Endodermal cell (in vitro differentiated cells): ENCODE results near the gene PRUNE2. TPM values are rescaled to one million over a fixed set of nuclear protein-coding genes. Genes with fewer than 3 reads are reported as not detected.
"Not testable (repeated sequence)": the region's sequence is repeated elsewhere in the genome, so short reads cannot be mapped to it uniquely, and the experiment has no call there.

ENCODE experiments used
- DNase-seq: peaks from one replicate; pipeline ENCODE4 v3.0.0-alpha.2; 2017
- H3K27ac ChIP-seq: 2 replicates; pipeline ENCODE4 v1.5.1; 2013; ENCODE audit warnings: mild to moderate bottlenecking, low read depth, low read length, moderate library complexity
- H3K27me3 ChIP-seq: 2 replicates; pipeline ENCODE4 v1.6.1; 2013; ENCODE audit warnings: mild to moderate bottlenecking, low read length, moderate library complexity; ENCODE audit not compliant: insufficient read depth, control insufficient read depth, poor library complexity, severe bottlenecking
- H3K36me3 ChIP-seq: 2 replicates; pipeline ENCODE4 v1.7.0; 2013; ENCODE audit warnings: mild to moderate bottlenecking, low read length, moderate library complexity; ENCODE audit not compliant: control insufficient read depth, insufficient read depth
- H3K4me1 ChIP-seq: one replicate; pipeline ENCODE4 v1.7.0; 2013; ENCODE audit warnings: low read length; ENCODE audit not compliant: control insufficient read depth, insufficient read depth
- H3K4me3 ChIP-seq: 2 replicates; pipeline ENCODE4 v1.5.1; 2013; ENCODE audit warnings: mild to moderate bottlenecking, low read length, moderate library complexity
- H3K9ac ChIP-seq: 2 replicates; pipeline ENCODE4 v1.6.1; 2013; ENCODE audit warnings: mild to moderate bottlenecking, low read length, moderate library complexity; ENCODE audit not compliant: poor library complexity, severe bottlenecking; ENCODE audit errors: extremely low read depth
- H3K9me3 ChIP-seq: 2 replicates; pipeline ENCODE4 v1.6.1; 2013; ENCODE audit warnings: mild to moderate bottlenecking, low read length, moderate library complexity; ENCODE audit not compliant: control insufficient read depth
- H3K27ac Mint-ChIP-seq: 2 replicates; pipeline ENCODE4 v1.8.0; 2020; ENCODE audit warnings: mixed read lengths
- H3K27me3 Mint-ChIP-seq: 2 replicates; pipeline ENCODE4 v1.8.0; 2021; ENCODE audit warnings: mild to moderate bottlenecking, mixed read lengths; ENCODE audit not compliant: insufficient read depth
- H3K36me3 Mint-ChIP-seq: 2 replicates; pipeline ENCODE4 v1.8.0; 2020; ENCODE audit warnings: low read depth, mixed read lengths
- H3K4me1 Mint-ChIP-seq: 2 replicates; pipeline ENCODE4 v1.8.0; 2020; ENCODE audit warnings: mixed read lengths
- H3K4me3 Mint-ChIP-seq: 2 replicates; pipeline ENCODE4 v1.8.0; 2020; ENCODE audit warnings: mild to moderate bottlenecking, moderate library complexity, mixed read lengths
- H3K9me3 Mint-ChIP-seq: 2 replicates; pipeline ENCODE4 v1.8.0; 2020; ENCODE audit warnings: mild to moderate bottlenecking, mixed read lengths
- WGBS, 2 experiments: methylation state at CpG; one replicate each; pipeline versions ENCODE4 v1.1.5 to v1.1.7; 2013; ENCODE audit warnings: missing lambda C conversion rate in 2 of 2, mixed read lengths in 1 of 2; ENCODE audit not compliant: insufficient coverage in 1 of 2, insufficient read length in 1 of 2; 5-methylcytosine and 5-hydroxymethylcytosine counted together
- total RNA-seq, 2 donors: library from RNA; stranded (reverse); fragmentation: NEBNext Ultra II Directional in 1 of 2; extraction: Animal tissue kit (Norgen Biotek cat#: 25700) in 1 of 2; gene quantifications; 2 replicates in 1 of 2; 3 replicates in 1 of 2; pipeline ENCODE4 v1.2.1, GENCODE V29; 2021
- TF ChIP-seq, protein P1 (sequence below): fragments of 200-600 bp; sonication (generic); conservative IDR thresholded peaks from 2 replicates; pipeline ENCODE4 v1.5.0; 2021; ENCODE audit warnings: antibody characterized with exemption, mild to moderate bottlenecking

PRUNE2 gene
- total RNA-seq, 2 donors from 2014 or later, result 4.1 to 6.8 TPM

DNA sequence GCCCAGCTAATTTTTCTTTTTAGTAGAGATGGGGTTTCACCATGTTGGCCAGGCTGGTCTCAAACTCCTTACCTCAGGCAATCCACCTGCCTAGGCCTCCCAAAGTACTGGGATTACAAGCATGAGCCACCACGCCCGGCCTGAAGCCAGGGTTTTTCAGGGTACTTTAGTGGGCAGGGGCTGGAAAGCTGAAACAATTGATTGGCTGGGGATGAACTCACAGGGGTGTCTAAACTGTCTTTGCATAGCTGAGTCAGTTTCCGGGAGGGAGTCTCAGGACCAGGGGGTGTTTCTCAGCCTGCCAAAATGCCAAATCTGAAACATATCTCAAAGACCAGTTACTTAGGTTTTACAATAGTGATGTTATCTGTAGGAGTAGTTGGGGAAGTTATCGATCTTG, 46.1 kb downstream of the PRUNE2 start:
- Histone ChIP-seq H3K9ac (no peak overlapping the region), H3K27me3 (no peaks in the 10 kb centered on the region), H3K4me3 (no peak overlapping the region), H3K27ac (no peak overlapping the region), H3K4me1 (no peaks in the 10 kb centered on the region), H3K36me3 (no peaks in the 10 kb centered on the region), H3K9me3 (no peaks in the 10 kb centered on the region)
- TF ChIP-seq, protein P1, sequence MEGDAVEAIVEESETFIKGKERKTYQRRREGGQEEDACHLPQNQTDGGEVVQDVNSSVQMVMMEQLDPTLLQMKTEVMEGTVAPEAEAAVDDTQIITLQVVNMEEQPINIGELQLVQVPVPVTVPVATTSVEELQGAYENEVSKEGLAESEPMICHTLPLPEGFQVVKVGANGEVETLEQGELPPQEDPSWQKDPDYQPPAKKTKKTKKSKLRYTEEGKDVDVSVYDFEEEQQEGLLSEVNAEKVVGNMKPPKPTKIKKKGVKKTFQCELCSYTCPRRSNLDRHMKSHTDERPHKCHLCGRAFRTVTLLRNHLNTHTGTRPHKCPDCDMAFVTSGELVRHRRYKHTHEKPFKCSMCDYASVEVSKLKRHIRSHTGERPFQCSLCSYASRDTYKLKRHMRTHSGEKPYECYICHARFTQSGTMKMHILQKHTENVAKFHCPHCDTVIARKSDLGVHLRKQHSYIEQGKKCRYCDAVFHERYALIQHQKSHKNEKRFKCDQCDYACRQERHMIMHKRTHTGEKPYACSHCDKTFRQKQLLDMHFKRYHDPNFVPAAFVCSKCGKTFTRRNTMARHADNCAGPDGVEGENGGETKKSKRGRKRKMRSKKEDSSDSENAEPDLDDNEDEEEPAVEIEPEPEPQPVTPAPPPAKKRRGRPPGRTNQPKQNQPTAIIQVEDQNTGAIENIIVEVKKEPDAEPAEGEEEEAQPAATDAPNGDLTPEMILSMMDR, result no peak
- WGBS, 2 experiments, result 87 to 91% methylated on average over 4 of the region's 4 CpGs
- Mint-ChIP-seq H3K4me1 (no peaks in the 10 kb centered on the region), H3K4me3 (no peak overlapping the region), H3K36me3 (no peaks in the 10 kb centered on the region), H3K27me3 (no peaks in the 10 kb centered on the region), H3K27ac (no peak overlapping the region), H3K9me3 (peaks cover 2% of the 10 kb centered on the region)
- DNase-seq, result no peak

DNA sequence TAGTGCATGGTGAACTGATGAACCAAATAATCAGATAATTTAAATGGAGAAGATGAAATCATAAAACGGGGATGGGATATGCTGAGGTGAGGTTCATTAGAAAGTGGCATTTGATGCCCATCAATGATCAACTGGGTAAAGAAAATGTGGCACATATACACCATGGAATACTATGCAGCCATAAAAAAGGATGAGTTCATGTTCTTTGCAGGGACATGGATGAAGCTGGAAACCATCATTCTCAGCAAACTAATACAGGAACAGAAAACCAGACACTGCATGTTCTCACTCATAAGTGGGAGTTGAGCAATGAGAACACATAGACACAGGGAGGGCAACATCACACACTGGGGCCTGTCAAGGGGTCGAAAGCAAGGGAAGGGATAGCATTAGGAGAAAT, 47.7 kb downstream of the PRUNE2 start:
- not testable (repeated sequence) for H3K4me3 ChIP-seq, H3K36me3 ChIP-seq, H3K27me3 ChIP-seq, H3K36me3 Mint-ChIP-seq, H3K4me1 Mint-ChIP-seq, H3K9me3 Mint-ChIP-seq, DNase-seq, H3K9me3 ChIP-seq, H3K9ac ChIP-seq, H3K4me1 ChIP-seq, H3K27ac Mint-ChIP-seq, H3K27ac ChIP-seq, H3K27me3 Mint-ChIP-seq, H3K4me3 Mint-ChIP-seq
- 95% methylated on average over 2 of the region's 2 CpGs; no CpG with 5 or more reads in 1 of the 2 experiments for WGBS, 2 experiments

DNA sequence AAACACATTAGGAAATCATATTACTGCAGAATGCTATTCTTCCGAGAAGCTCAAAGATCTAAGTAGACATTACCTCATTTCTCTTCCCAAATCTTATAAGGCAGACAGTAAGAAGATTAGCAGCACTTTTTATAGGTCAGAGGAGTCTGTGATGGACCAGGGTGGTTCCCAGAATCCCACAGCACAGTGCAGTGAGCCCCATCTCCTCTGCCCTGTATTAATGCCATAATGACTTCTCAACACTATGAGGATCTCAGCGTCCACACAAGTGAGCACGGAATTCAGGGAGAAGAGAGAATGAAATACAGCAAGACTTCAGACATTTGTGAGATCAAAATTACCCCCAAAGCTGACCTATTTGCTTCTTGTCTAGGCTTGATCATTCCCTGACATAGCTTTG, 49.9 kb downstream of the PRUNE2 start:
- peaks cover 2% of the 10 kb centered on the region for H3K9me3 Mint-ChIP-seq
- Histone ChIP-seq H3K9me3 (no peaks in the 10 kb centered on the region), H3K4me1 (no peaks in the 10 kb centered on the region), H3K9ac (no peak overlapping the region), H3K27ac (no peak overlapping the region), H3K36me3 (no peaks in the 10 kb centered on the region), H3K27me3 (no peaks in the 10 kb centered on the region), H3K4me3 (no peak overlapping the region)
- no peak overlapping the region for H3K27ac Mint-ChIP-seq
- DNase-seq, result no peak
- H3K36me3 Mint-ChIP-seq, result no peaks in the 10 kb centered on the region
- H3K27me3 Mint-ChIP-seq, result no peaks in the 10 kb centered on the region
- no peak overlapping the region for H3K4me3 Mint-ChIP-seq
- WGBS, 2 experiments, result 95 to 100% methylated on average over 2 to 3 of the region's 3 CpGs
- TF ChIP-seq, protein P1, result no peak
- no peaks in the 10 kb centered on the region for H3K4me1 Mint-ChIP-seq

DNA sequence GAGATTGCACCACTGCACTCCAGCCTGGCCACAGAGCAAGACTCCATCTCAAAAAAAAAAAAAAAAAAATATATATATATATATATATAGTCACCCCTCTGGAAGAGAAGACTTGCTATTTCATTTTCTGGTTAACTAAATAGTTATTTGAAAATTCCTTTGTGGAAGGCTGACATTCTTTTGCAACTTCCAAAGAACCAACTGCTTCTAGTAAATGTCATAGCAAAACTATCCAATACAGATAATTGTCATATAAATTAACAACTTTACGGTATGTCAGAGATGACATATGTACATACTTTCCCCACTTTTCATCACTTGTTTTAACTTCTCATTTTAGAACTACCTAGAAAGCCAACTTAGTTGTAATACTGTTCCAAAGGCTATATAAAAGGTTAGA, 50.9 kb downstream of the PRUNE2 start:
- Mint-ChIP-seq H3K36me3 (no peaks in the 10 kb centered on the region), H3K4me1 (no peaks in the 10 kb centered on the region), H3K4me3 (no peak overlapping the region), H3K27ac (no peak overlapping the region), H3K27me3 (no peaks in the 10 kb centered on the region), H3K9me3 (peaks cover 2% of the 10 kb centered on the region)
- Histone ChIP-seq H3K27ac (no peak overlapping the region), H3K4me1 (no peaks in the 10 kb centered on the region), H3K9ac (no peak overlapping the region), H3K4me3 (no peak overlapping the region), H3K27me3 (no peaks in the 10 kb centered on the region), H3K9me3 (no peaks in the 10 kb centered on the region), H3K36me3 (no peaks in the 10 kb centered on the region)
- no peak for DNase-seq
- TF ChIP-seq, protein P1, result no peak
- 78 to 100% methylated on average over 1 of the region's 1 CpG for WGBS, 2 experiments
